MCF 10A (cell line): ENCODE results near the gene AGBL4. TPM values are rescaled to one million over a fixed set of nuclear protein-coding genes. Genes with fewer than 3 reads are reported as not detected.

ENCODE experiments used
- BruUV-seq: library from RNA; stranded (reverse); fragments of 400-500 nt; replicated peaks from 2 replicates; lab custom pipeline; 2021; lab: Mats Ljungman, UMichigan
- CTCF ChIA-PET: fragments of 300-600 bp; sonication (Branson Sonifier 250); formaldehyde crosslinking; extraction: SDS; loops from one replicate; lab custom pipeline; 2021; ENCODE audit warnings: antibody characterized with exemption, inconsistent platforms; lab: Yijun Ruan, JAX
- POLR2A ChIA-PET: fragments of 300-600, 350-650 bp; sonication (Branson Sonifier 250); formaldehyde crosslinking; extraction: SDS; loops from one replicate; lab custom pipeline; 2020; ENCODE audit warnings: antibody characterized with exemption, inconsistent platforms; lab: Yijun Ruan, JAX
- DNase-seq: peaks from one replicate; pipeline ENCODE4 v3.0.0-alpha.2; 2018; ENCODE audit not compliant: unreplicated experiment
- H3K27ac Mint-ChIP-seq: one replicate; pipeline ENCODE4 v1.8.0; 2022; ENCODE audit warnings: mild to moderate bottlenecking, low read depth, mixed read lengths; ENCODE audit not compliant: unreplicated experiment
- H3K27me3 Mint-ChIP-seq: one replicate; pipeline ENCODE4 v1.8.0; 2022; ENCODE audit warnings: mixed read lengths; ENCODE audit not compliant: insufficient read depth, unreplicated experiment
- H3K36me3 Mint-ChIP-seq: one replicate; pipeline ENCODE4 v1.8.0; 2022; ENCODE audit warnings: mild to moderate bottlenecking, moderate library complexity, mixed read lengths; ENCODE audit not compliant: insufficient read depth, unreplicated experiment
- H3K4me1 Mint-ChIP-seq: one replicate; pipeline ENCODE4 v1.8.0; 2022; ENCODE audit warnings: mixed read lengths; ENCODE audit not compliant: insufficient read depth, unreplicated experiment
- H3K4me3 Mint-ChIP-seq: one replicate; pipeline ENCODE4 v1.8.0; 2022; ENCODE audit warnings: mild to moderate bottlenecking, moderate library complexity, mixed read lengths; ENCODE audit not compliant: unreplicated experiment
- H3K9me3 Mint-ChIP-seq: one replicate; pipeline ENCODE4 v1.8.0; 2022; ENCODE audit warnings: mixed read lengths; ENCODE audit not compliant: unreplicated experiment
- CTCF ChIP-seq: fragments of 200-600 bp; IDR thresholded peaks from one replicate; pipeline ENCODE4 v1.8.0; 2022; ENCODE audit warnings: antibody characterized with exemption, mild to moderate bottlenecking; ENCODE audit not compliant: unreplicated experiment
- intact Hi-C: fragments of 100-400 bp; cut with micrococcal nuclease; formaldehyde crosslinking; loops from 2 replicates; pipeline ENCODE4 v1.14.1; 2022
- total RNA-seq: library from RNA; stranded (reverse); gene quantifications from 2 replicates; pipeline ENCODE4 v1.2.3, GENCODE V29; 2022

Gene AGBL4
- total RNA-seq, 1 experiment from 2014 or later, result not detected

GRCh38 chr1:48671578-48671977 lies 1352.2 kb downstream of the AGBL4 start:
- peak; percentile 23 for DNase-seq
- no peak for TF ChIP-seq CTCF
- no TSS peak for BruUV-seq
- peaks cover 7% of the 10 kb centered on the region for H3K36me3 Mint-ChIP-seq
- ChIA-PET POLR2A (no interaction called here), CTCF (interaction anchor here (0.6 to 11.6 kb wide), 3 partner anchors 9 to 146 kb away, joined by 3 to 159 read pairs (median 6); no protein-coding TSS in a partner anchor)
- peaks cover 18% of the 10 kb centered on the region for H3K4me1 Mint-ChIP-seq
- no peak overlapping the region for H3K27ac Mint-ChIP-seq
- peaks cover 26% of the 10 kb centered on the region for H3K27me3 Mint-ChIP-seq
- H3K9me3 Mint-ChIP-seq, result no peaks in the 10 kb centered on the region
- no peak overlapping the region for H3K4me3 Mint-ChIP-seq
- intact Hi-C loops, result loop anchor here (10.0 kb wide), 1 partner anchor 1673 kb away; no protein-coding TSS in a partner anchor

- Mint-ChIP-seq H3K36me3 (peaks cover 7% of the 10 kb centered on the region), H3K4me3 (no peak overlapping the region), H3K27ac (no peak overlapping the region), H3K27me3 (peaks cover 26% of the 10 kb centered on the region), H3K9me3 (no peaks in the 10 kb centered on the region), H3K4me1 (peaks cover 16% of the 10 kb centered on the region)
- intact Hi-C loops, result loop anchor here (10.0 kb wide), 1 partner anchor 1674 kb away; no protein-coding TSS in a partner anchor
- ChIA-PET POLR2A (interaction anchor here (0.6 kb wide), 1 partner anchor 15 kb away, joined by 3 read pairs; no protein-coding TSS in a partner anchor), CTCF (interaction anchor here (0.6 to 11.6 kb wide), 7 partner anchors 7 to 200 kb away, joined by 3 to 159 read pairs (median 3); no protein-coding TSS in a partner anchor)
- DNase-seq, result peak; percentile 43
- BruUV-seq, result no TSS peak
- TF ChIP-seq CTCF, result no peak
These were observed 1353.3 kb downstream of the AGBL4 start for GRCh38 chr1:48670234-48671020.

GRCh38 chr1:48668339-48668738 lies 1355.4 kb downstream of the AGBL4 start:
- no peak for TF ChIP-seq CTCF
- CTCF ChIA-PET, result interaction anchor here (0.7 to 2.5 kb wide), 2 partner anchors 9 to 19 kb away, joined by 3 to 14 read pairs; no protein-coding TSS in a partner anchor
- Mint-ChIP-seq H3K36me3 (no peaks in the 10 kb centered on the region), H3K27ac (no peak overlapping the region), H3K4me3 (no peak overlapping the region), H3K9me3 (no peaks in the 10 kb centered on the region), H3K4me1 (peaks cover 7% of the 10 kb centered on the region), H3K27me3 (peaks cover 43% of the 10 kb centered on the region)
- no peak for DNase-seq
- POLR2A ChIA-PET, result no interaction called here
- intact Hi-C loops, result no loop called here
- no TSS peak for BruUV-seq

- TF ChIP-seq CTCF, result no peak
- H3K4me1 Mint-ChIP-seq, result peaks cover 7% of the 10 kb centered on the region
- BruUV-seq, result no TSS peak
- ChIA-PET CTCF (interaction anchor here (2.5 kb wide), 1 partner anchor 10 kb away, joined by 14 read pairs; no protein-coding TSS in a partner anchor), POLR2A (no interaction called here)
- intact Hi-C loops, result no loop called here
- H3K36me3 Mint-ChIP-seq, result no peaks in the 10 kb centered on the region
- no peak overlapping the region for H3K27ac Mint-ChIP-seq
- no peak overlapping the region for H3K4me3 Mint-ChIP-seq
- H3K9me3 Mint-ChIP-seq, result no peaks in the 10 kb centered on the region
- DNase-seq, result no peak
- H3K27me3 Mint-ChIP-seq, result peaks cover 48% of the 10 kb centered on the region
These were observed 1356.0 kb downstream of the AGBL4 start for GRCh38 chr1:48667782-48668181.
